ENCODE results near the gene DMD. TPM values are rescaled to one million over a fixed set of nuclear protein-coding genes. Genes with fewer than 3 reads are reported as not detected.

DMD gene
- total RNA-seq, 6 experiments from 2014 or later, result 4.9 to 6.0 (median 5.5) TPM

DNA sequence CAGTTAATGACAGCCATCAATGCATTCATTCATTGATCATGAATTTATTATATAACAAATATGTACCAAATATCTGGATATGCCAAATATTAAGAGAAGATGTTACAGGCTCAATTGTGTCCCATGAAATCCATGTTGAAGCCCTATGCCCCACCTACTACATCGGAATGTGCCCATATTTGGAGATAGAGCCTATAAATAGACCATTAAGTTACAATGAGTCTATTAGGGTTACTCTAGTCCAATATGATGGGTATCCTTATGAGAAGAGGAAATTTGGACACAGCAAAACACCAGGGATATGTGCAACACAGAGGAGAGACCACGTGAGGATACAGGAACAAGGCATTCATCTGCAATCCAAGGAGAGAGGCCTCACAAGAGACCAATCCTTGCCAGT lies 634.5 kb downstream of the DMD start:
- no peak overlapping the region for H3K4me3 Mint-ChIP-seq
- peaks cover 6% of the 10 kb centered on the region for H3K9me3 Mint-ChIP-seq
- no peak overlapping the region for H3K27ac Mint-ChIP-seq
- H3K27me3 Mint-ChIP-seq (ENCODE audit: insufficient read depth), result no peaks in the 10 kb centered on the region
- TF ChIP-seq, protein P1, sequence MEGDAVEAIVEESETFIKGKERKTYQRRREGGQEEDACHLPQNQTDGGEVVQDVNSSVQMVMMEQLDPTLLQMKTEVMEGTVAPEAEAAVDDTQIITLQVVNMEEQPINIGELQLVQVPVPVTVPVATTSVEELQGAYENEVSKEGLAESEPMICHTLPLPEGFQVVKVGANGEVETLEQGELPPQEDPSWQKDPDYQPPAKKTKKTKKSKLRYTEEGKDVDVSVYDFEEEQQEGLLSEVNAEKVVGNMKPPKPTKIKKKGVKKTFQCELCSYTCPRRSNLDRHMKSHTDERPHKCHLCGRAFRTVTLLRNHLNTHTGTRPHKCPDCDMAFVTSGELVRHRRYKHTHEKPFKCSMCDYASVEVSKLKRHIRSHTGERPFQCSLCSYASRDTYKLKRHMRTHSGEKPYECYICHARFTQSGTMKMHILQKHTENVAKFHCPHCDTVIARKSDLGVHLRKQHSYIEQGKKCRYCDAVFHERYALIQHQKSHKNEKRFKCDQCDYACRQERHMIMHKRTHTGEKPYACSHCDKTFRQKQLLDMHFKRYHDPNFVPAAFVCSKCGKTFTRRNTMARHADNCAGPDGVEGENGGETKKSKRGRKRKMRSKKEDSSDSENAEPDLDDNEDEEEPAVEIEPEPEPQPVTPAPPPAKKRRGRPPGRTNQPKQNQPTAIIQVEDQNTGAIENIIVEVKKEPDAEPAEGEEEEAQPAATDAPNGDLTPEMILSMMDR (IDR thresholded peaks at IDR 0.05), result no peak
- H3K4me1 Mint-ChIP-seq (ENCODE audit: low read depth), result no peaks in the 10 kb centered on the region
- no peak for DNase-seq
- no peaks in the 10 kb centered on the region for H3K36me3 Mint-ChIP-seq (ENCODE audit: low read depth)

GRCh38 chrX:32572644-32573043 lies 638.7 kb downstream of the DMD start:
- no peak overlapping the region for H3K4me3 Mint-ChIP-seq

GRCh38 chrX:32571579-32571978 lies 639.8 kb downstream of the DMD start:
- DNase-seq, result no peak
- Mint-ChIP-seq H3K4me3 (no peak overlapping the region), H3K27ac (no peak overlapping the region), H3K27me3 (ENCODE audit: insufficient read depth) (no peaks in the 10 kb centered on the region; the same call in 1 of the 2 replicates), H3K9me3 (peaks cover 8% of the 10 kb centered on the region; the same call in 1 of the 2 replicates), H3K36me3 (ENCODE audit: low read depth) (no peaks in the 10 kb centered on the region), H3K4me1 (ENCODE audit: low read depth) (no peaks in the 10 kb centered on the region)
- TF ChIP-seq, protein P1 (IDR thresholded peaks at IDR 0.05), result no peak

More at GRCh38 chrX:32572644-32573043, 638.7 kb downstream of the DMD start:
- TF ChIP-seq, protein P1 (IDR thresholded peaks at IDR 0.05), result no peak
- no peak for DNase-seq
- Mint-ChIP-seq H3K36me3 (ENCODE audit: low read depth) (no peaks in the 10 kb centered on the region), H3K4me1 (ENCODE audit: low read depth) (no peaks in the 10 kb centered on the region), H3K27ac (no peak overlapping the region), H3K9me3 (peaks cover 8% of the 10 kb centered on the region; the same call in 1 of the 2 replicates), H3K27me3 (ENCODE audit: insufficient read depth) (no peaks in the 10 kb centered on the region)

GRCh38 chrX:32562261-32562660 lies 649.1 kb downstream of the DMD start:
- H3K36me3 Mint-ChIP-seq (ENCODE audit: low read depth), result no peaks in the 10 kb centered on the region

GRCh38 chrX:32545101-32545500 lies 666.2 kb downstream of the DMD start:
- Mint-ChIP-seq H3K4me1 (ENCODE audit: low read depth) (no peaks in the 10 kb centered on the region), H3K27ac (no peak overlapping the region), H3K9me3 (no peaks in the 10 kb centered on the region; the same call in 1 of the 2 replicates), H3K36me3 (ENCODE audit: low read depth) (no peaks in the 10 kb centered on the region), H3K27me3 (ENCODE audit: insufficient read depth) (no peaks in the 10 kb centered on the region), H3K4me3 (no peak overlapping the region)
- TF ChIP-seq, protein P1 (IDR thresholded peaks at IDR 0.05), result no peak
- DNase-seq, result no peak

More at GRCh38 chrX:32562261-32562660, 649.1 kb downstream of the DMD start:
- TF ChIP-seq, protein P1 (IDR thresholded peaks at IDR 0.05), result no peak
- no peak for DNase-seq
- H3K4me3 Mint-ChIP-seq, result no peak overlapping the region
- no peak overlapping the region for H3K27ac Mint-ChIP-seq
- H3K27me3 Mint-ChIP-seq (ENCODE audit: insufficient read depth), result no peaks in the 10 kb centered on the region; the same call in 1 of the 2 replicates
- H3K4me1 Mint-ChIP-seq (ENCODE audit: low read depth), result no peaks in the 10 kb centered on the region
- 0 out of 2 replicates have a peak, but pooled peaks cover 4% of the 10 kb centered on the region for H3K9me3 Mint-ChIP-seq

Measured in HFFc6 (cell line).